GM10266 (cell line): ENCODE measurements around the gene MMP2.

Source experiments
- DNase-seq: peaks from one replicate; pipeline ENCODE4 v3.0.0; 2012; ENCODE audit errors: extremely low spot score
- CTCF ChIP-seq: IDR thresholded peaks from 2 replicates; pipeline ENCODE4 v1.5.1; 2012; ENCODE audit warnings: mild to moderate bottlenecking, low read depth; ENCODE audit not compliant: control insufficient read depth, insufficient read depth; ENCODE audit errors: missing control alignments

The MMP2 gene

GRCh38 chr16:55438281-55438680 lies 40.7 kb upstream of the MMP2 start:
- TF ChIP-seq CTCF = no peak
- DNase-seq = no peak

GRCh38 chr16:55439101-55439690 lies 39.8 kb upstream of the MMP2 start:
- no peak for DNase-seq
- TF ChIP-seq CTCF = no peak

GRCh38 chr16:55443434-55444346 lies 35.3 kb upstream of the MMP2 start:
- no peak for DNase-seq
- TF ChIP-seq CTCF = no peak

GRCh38 chr16:55444754-55445485 lies 34.1 kb upstream of the MMP2 start:
- TF ChIP-seq CTCF = no peak
- DNase-seq = peak; percentile 51

GRCh38 chr16:55447231-55447630 lies 31.8 kb upstream of the MMP2 start:
- TF ChIP-seq CTCF = no peak
- DNase-seq = no peak

GRCh38 chr16:55452996-55453395 lies 26.0 kb upstream of the MMP2 start:
- no peak for TF ChIP-seq CTCF
- no peak for DNase-seq
